Measurements from ENCODE around the gene GOSR1.
"Not testable (repeated sequence)": the region's sequence is repeated elsewhere in the genome, so short reads cannot be mapped to it uniquely, and the experiment has no call there.

Gene GOSR1

GRCh38 chr17:30565073-30565935, 88.1 kb downstream of the GOSR1 start:
- no peak for DNase-seq
- peaks cover 51% of the 10 kb centered on the region for H3K4me1 Mint-ChIP-seq
- TF ChIP-seq CTCF (IDR thresholded peaks at IDR 0.05) = no peak
- peaks cover 13% of the 10 kb centered on the region for H3K9me3 Mint-ChIP-seq
- no peak overlapping the region for H3K27ac Mint-ChIP-seq
- peaks cover 3% of the 10 kb centered on the region for H3K27me3 Mint-ChIP-seq (ENCODE audit: low read depth, poor library complexity)
- H3K4me3 Mint-ChIP-seq = no peak overlapping the region
- no peaks in the 10 kb centered on the region for H3K36me3 Mint-ChIP-seq (ENCODE audit: low read depth)

GRCh38 chr17:30566104-30566503, 88.9 kb downstream of the GOSR1 start:
- Mint-ChIP-seq H3K9me3 (peaks cover 13% of the 10 kb centered on the region), H3K4me1 (peaks cover 51% of the 10 kb centered on the region)
- not testable (repeated sequence) for H3K27ac Mint-ChIP-seq; H3K27me3 Mint-ChIP-seq (ENCODE audit: low read depth, poor library complexity); H3K4me3 Mint-ChIP-seq; H3K36me3 Mint-ChIP-seq (ENCODE audit: low read depth); DNase-seq

GRCh38 chr17:30566516-30567225, 89.5 kb downstream of the GOSR1 start:
- not testable (repeated sequence) for H3K27ac Mint-ChIP-seq; H3K36me3 Mint-ChIP-seq (ENCODE audit: low read depth); H3K4me3 Mint-ChIP-seq; H3K27me3 Mint-ChIP-seq (ENCODE audit: low read depth, poor library complexity); DNase-seq
- Mint-ChIP-seq H3K4me1 (peaks cover 51% of the 10 kb centered on the region), H3K9me3 (peaks cover 13% of the 10 kb centered on the region)

- no peak for TF ChIP-seq CTCF (IDR thresholded peaks at IDR 0.05)
- peaks cover 51% of the 10 kb centered on the region for H3K4me1 Mint-ChIP-seq
- H3K27ac Mint-ChIP-seq = peak overlapping the region; percentile 79
- no peaks in the 10 kb centered on the region for H3K36me3 Mint-ChIP-seq (ENCODE audit: low read depth)
- no peak for DNase-seq
- no peak overlapping the region for H3K4me3 Mint-ChIP-seq
- H3K27me3 Mint-ChIP-seq (ENCODE audit: low read depth, poor library complexity) = peaks cover 6% of the 10 kb centered on the region
- H3K9me3 Mint-ChIP-seq = peaks cover 11% of the 10 kb centered on the region
Measured at GRCh38 chr17:30567231-30568116, 90.3 kb downstream of the GOSR1 start.

GRCh38 chr17:30568117-30568430, 90.9 kb downstream of the GOSR1 start:
- no peak for DNase-seq
- Mint-ChIP-seq H3K36me3 (ENCODE audit: low read depth) (no peaks in the 10 kb centered on the region), H3K4me1 (peaks cover 51% of the 10 kb centered on the region), H3K27ac (peak overlapping the region; percentile 80), H3K9me3 (peaks cover 5% of the 10 kb centered on the region), H3K4me3 (no peak overlapping the region), H3K27me3 (ENCODE audit: low read depth, poor library complexity) (peaks cover 3% of the 10 kb centered on the region)
- no peak for TF ChIP-seq CTCF (IDR thresholded peaks at IDR 0.05)

GRCh38 chr17:30569531-30570175, 92.4 kb downstream of the GOSR1 start:
- H3K36me3 Mint-ChIP-seq (ENCODE audit: low read depth); H3K27ac Mint-ChIP-seq; DNase-seq; H3K4me3 Mint-ChIP-seq; H3K9me3 Mint-ChIP-seq; H3K27me3 Mint-ChIP-seq (ENCODE audit: low read depth, poor library complexity): not testable (repeated sequence)
- peaks cover 37% of the 10 kb centered on the region for H3K4me1 Mint-ChIP-seq
